ENCODE data around the gene CPPED1. TPM values are rescaled to one million over a fixed set of nuclear protein-coding genes. Genes with fewer than 3 reads are reported as not detected.

CPPED1 gene
- total RNA-seq, 1 experiment from 2014 or later = 7.7 TPM

GRCh38 chr16:12781777-12782176 is 21.9 kb downstream of the CPPED1 start:
- ChIA-PET POLR2A (ENCODE audit: unreplicated experiment) (no interaction called here), CTCF (no interaction called here)
- Histone ChIP-seq H3K27ac (ENCODE audit: low read length) (no peak overlapping the region), H3K4me1 (ENCODE audit: insufficient read depth, low read length) (no peaks in the 10 kb centered on the region), H3F3A (ENCODE audit: low read length, unreplicated experiment) (no peaks in the 10 kb centered on the region), H3K4me2 (ENCODE audit: low read length) (no peak overlapping the region), H3K9me2 (replicated peaks; ENCODE audit: low read length) (no peaks in the 10 kb centered on the region), H3K9ac (ENCODE audit: low read length) (no peak overlapping the region), H3K4me3 (ENCODE audit: low read length) (no peak overlapping the region), H4K20me1 (ENCODE audit: low read length) (no peaks in the 10 kb centered on the region), H2AFZ (ENCODE audit: low read length) (no peak overlapping the region), H3K79me2 (ENCODE audit: low read length) (no peaks in the 10 kb centered on the region), H3K36me3 (ENCODE audit: low read depth, low read length) (no peaks in the 10 kb centered on the region), H3K27me3 (ENCODE audit: low read length) (no peaks in the 10 kb centered on the region), H3K9me3 (ENCODE audit: low read length) (no peaks in the 10 kb centered on the region)
- DNase-seq (no peak), ATAC-seq (no peak)
- no peak for TF ChIP-seq EZH2 (IDR thresholded peaks at IDR 0.05; ENCODE audit: low read length, unreplicated experiment)
- TF ChIP-seq EZH2phosphoT487 (IDR thresholded peaks at IDR 0.05; ENCODE audit: borderline replicate concordance, low read length) = no peak
- no peak for TF ChIP-seq CTCF (conservative IDR thresholded peaks at IDR 0.05; ENCODE audit: low read depth, low read length)
- BruUV-seq (replicated peaks) = no TSS peak
- intact Hi-C loops (cut with micrococcal nuclease) = no loop called here

DNA sequence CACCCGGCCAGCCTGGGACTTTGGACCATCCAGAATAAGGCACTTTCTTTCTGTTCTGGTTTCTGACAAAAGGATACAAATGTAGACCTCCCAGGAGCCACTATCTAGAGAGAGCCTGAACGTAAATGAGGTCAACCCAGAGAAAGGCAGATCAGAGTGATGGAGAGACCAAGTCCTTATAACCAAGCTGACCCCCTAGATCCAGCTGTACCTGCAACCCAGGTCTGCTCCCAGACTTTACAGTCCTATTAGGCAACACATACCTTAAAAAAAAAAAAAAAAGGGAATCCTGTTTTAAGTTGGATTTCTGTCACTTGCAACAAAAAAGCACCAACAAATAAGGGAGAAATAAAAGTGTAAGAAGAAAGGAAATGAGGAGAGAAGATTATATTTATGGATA is 23.2 kb downstream of the CPPED1 start:
- Histone ChIP-seq H3K27ac (ENCODE audit: low read length) (no peak overlapping the region), H3K4me2 (ENCODE audit: low read length) (no peak overlapping the region), H3K9me2 (replicated peaks; ENCODE audit: low read length) (no peaks in the 10 kb centered on the region), H3K4me1 (ENCODE audit: insufficient read depth, low read length) (no peaks in the 10 kb centered on the region), H3K36me3 (ENCODE audit: low read depth, low read length) (no peaks in the 10 kb centered on the region), H3K27me3 (ENCODE audit: low read length) (no peaks in the 10 kb centered on the region), H2AFZ (ENCODE audit: low read length) (no peak overlapping the region), H3K4me3 (ENCODE audit: low read length) (no peak overlapping the region), H3K9me3 (ENCODE audit: low read length) (no peaks in the 10 kb centered on the region), H3F3A (ENCODE audit: low read length, unreplicated experiment) (no peaks in the 10 kb centered on the region), H3K9ac (ENCODE audit: low read length) (no peak overlapping the region), H3K79me2 (ENCODE audit: low read length) (no peaks in the 10 kb centered on the region), H4K20me1 (ENCODE audit: low read length) (no peaks in the 10 kb centered on the region)
- intact Hi-C loops (cut with micrococcal nuclease) = no loop called here
- CTCF ChIA-PET = no interaction called here
- DNase-seq (no peak), ATAC-seq (no peak)
- TF ChIP-seq CTCF (conservative IDR thresholded peaks at IDR 0.05; ENCODE audit: low read depth, low read length) (no peak), EZH2 (IDR thresholded peaks at IDR 0.05; ENCODE audit: low read length, unreplicated experiment) (no peak), EZH2phosphoT487 (IDR thresholded peaks at IDR 0.05; ENCODE audit: borderline replicate concordance, low read length) (no peak)
- BruUV-seq (replicated peaks) = no TSS peak
- POLR2A ChIA-PET (ENCODE audit: unreplicated experiment) = no interaction called here

GRCh38 chr16:12778726-12779125 is 25.0 kb downstream of the CPPED1 start:
- BruUV-seq (replicated peaks) = no TSS peak
- Histone ChIP-seq H3K9ac (ENCODE audit: low read length) (no peak overlapping the region), H3K27me3 (ENCODE audit: low read length) (no peaks in the 10 kb centered on the region), H3K4me1 (ENCODE audit: insufficient read depth, low read length) (no peaks in the 10 kb centered on the region), H3K4me2 (ENCODE audit: low read length) (no peak overlapping the region), H4K20me1 (ENCODE audit: low read length) (no peaks in the 10 kb centered on the region), H3K36me3 (ENCODE audit: low read depth, low read length) (no peaks in the 10 kb centered on the region), H3K9me3 (ENCODE audit: low read length) (no peaks in the 10 kb centered on the region), H3K79me2 (ENCODE audit: low read length) (no peaks in the 10 kb centered on the region), H3F3A (ENCODE audit: low read length, unreplicated experiment) (no peaks in the 10 kb centered on the region), H3K4me3 (ENCODE audit: low read length) (no peak overlapping the region), H2AFZ (ENCODE audit: low read length) (no peak overlapping the region), H3K9me2 (replicated peaks; ENCODE audit: low read length) (no peaks in the 10 kb centered on the region), H3K27ac (ENCODE audit: low read length) (no peak overlapping the region)
- ATAC-seq = no peak
- intact Hi-C loops (cut with micrococcal nuclease) = no loop called here
- CTCF ChIA-PET = no interaction called here
- DNase-seq = no peak
- POLR2A ChIA-PET (ENCODE audit: unreplicated experiment) = no interaction called here
- no peak for TF ChIP-seq CTCF (conservative IDR thresholded peaks at IDR 0.05; ENCODE audit: low read depth, low read length)
- no peak for TF ChIP-seq EZH2phosphoT487 (IDR thresholded peaks at IDR 0.05; ENCODE audit: borderline replicate concordance, low read length)
- TF ChIP-seq EZH2 (IDR thresholded peaks at IDR 0.05; ENCODE audit: low read length, unreplicated experiment) = no peak
